NOMO-1 treated with dmso at 0.1 percent for 144 hours (cell line): ENCODE measurements around the gene PRKACB.
A peak's percentile ranks its signal among the peaks of the same experiment; 100 is the strongest.
"Not testable (repeated sequence)": the region's sequence is repeated elsewhere in the genome, so short reads cannot be mapped to it uniquely, and the experiment has no call there.

Experiments
- DNase-seq: peaks from one replicate; lab custom pipeline; 2025; ENCODE audit not compliant: unreplicated experiment; lab: John Stamatoyannopoulos, UW

Gene PRKACB

GRCh38 chr1:84143796-84144565 lies at the start of gene PRKACB:
PRKACB (plus strand) TSS chr1:84144271; CDS start chr1:84144362, 91 bp downstream.
- DNase-seq = peak; percentile 29

DNA sequence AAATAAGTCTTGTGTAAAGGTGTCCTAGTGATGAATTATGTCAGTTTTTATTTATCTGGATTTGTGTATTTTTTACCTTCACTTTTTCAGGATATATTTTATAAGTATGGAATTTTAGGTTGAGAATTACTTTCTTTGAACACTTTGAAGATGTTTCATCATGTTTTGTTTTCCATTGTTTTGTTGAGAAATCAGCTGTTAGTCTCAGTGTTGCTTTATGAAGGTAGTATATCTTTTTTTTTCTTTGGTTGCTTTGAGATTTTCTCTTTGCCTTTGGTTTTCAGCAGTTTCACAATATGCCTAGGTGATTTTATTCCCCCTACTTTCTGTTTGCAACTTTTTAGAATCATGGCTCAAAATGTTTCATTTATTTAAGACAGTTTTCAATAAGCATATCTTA lies 48.8 kb upstream of the PRKACB start:
- no peak for DNase-seq

GRCh38 chr1:84096176-84096575 lies 47.9 kb upstream of the PRKACB start:
- DNase-seq = no peak

DNA sequence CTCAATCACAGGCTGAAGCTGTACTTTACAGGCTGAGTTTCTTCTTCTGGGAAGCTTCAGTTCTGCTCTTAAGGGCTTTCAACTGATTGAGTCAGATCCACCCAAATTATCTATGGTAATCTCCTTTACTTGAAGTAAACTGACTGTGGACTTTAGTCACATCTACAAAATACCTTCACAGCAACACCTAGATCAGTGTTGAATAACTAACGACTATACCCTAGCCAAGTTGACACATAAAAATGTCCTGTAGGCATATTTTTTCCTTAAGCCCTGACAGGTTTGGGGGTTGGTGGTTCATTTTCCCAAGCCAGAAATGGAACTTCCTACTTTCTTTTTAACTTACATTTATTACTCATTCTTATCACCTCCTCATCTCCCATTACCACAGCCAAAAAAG lies 42.9 kb upstream of the PRKACB start:
- no peak for DNase-seq

GRCh38 chr1:84103197-84103992 lies 40.7 kb upstream of the PRKACB start:
- peak; percentile 7 for DNase-seq

GRCh38 chr1:84107538-84107937 lies 36.5 kb upstream of the PRKACB start:
- not testable (repeated sequence) for DNase-seq

GRCh38 chr1:84107955-84108354 lies 36.1 kb upstream of the PRKACB start:
- DNase-seq = no peak

- no peak for DNase-seq
These were observed 35.0 kb upstream of the PRKACB start for GRCh38 chr1:84108900-84109578.

- DNase-seq = no peak
These were observed 33.4 kb upstream of the PRKACB start for GRCh38 chr1:84110629-84111028.

- DNase-seq = no peak
These were observed 27.5 kb upstream of the PRKACB start for GRCh38 chr1:84116558-84116957.

- DNase-seq = no peak
These were observed 26.2 kb upstream of the PRKACB start for GRCh38 chr1:84117868-84118267.

GRCh38 chr1:84121360-84121759 lies 22.7 kb upstream of the PRKACB start:
- no peak for DNase-seq

DNA sequence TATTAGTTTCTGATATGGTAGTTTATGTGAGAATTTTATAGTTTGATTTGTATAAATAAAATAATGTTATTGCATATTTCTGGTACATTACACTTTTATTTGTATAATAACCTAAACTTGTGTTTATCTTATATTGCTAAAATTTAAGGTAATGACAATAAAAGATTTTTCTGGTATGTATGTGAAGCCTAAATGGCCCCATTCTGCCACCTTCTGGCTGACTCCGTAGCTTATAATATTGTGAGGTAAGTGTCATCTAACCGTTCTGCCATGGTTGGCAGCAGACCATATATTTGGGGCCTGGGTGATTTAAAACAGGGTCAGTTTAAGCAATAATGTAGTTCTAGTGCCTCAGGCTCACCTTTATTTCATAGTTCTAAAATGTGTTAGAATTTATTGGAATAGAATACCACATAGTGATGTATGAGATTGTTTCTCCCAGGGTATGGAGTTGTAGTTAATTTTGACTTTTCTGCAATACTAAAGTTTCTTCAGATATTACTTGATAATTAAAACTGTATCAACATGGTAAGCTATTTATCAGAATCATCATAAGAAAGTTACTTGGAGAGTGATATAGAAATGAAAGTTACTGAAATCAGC lies 21.2 kb upstream of the PRKACB start:
- no peak for DNase-seq

- DNase-seq = no peak
These were observed 10.6 kb upstream of the PRKACB start for GRCh38 chr1:84133479-84133878.

DNA sequence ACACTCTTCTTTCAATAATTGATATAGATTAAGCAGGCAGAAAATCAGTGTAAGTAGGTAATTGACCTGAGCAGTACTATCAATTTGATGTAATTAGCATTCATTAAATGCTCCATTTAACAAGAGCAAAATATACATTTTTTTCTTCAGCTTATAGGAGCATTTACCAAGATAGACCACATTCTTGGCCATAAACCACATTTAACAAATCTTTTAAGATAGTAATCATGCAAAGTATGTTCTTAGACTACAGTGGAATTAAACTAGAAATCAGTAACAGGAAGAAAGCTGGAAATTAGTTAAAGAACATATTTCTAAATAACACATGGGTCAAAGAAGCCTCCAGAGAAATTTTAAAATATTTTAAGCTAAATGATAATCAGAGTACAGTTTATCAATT lies 8.7 kb upstream of the PRKACB start:
- DNase-seq = no peak

DNA sequence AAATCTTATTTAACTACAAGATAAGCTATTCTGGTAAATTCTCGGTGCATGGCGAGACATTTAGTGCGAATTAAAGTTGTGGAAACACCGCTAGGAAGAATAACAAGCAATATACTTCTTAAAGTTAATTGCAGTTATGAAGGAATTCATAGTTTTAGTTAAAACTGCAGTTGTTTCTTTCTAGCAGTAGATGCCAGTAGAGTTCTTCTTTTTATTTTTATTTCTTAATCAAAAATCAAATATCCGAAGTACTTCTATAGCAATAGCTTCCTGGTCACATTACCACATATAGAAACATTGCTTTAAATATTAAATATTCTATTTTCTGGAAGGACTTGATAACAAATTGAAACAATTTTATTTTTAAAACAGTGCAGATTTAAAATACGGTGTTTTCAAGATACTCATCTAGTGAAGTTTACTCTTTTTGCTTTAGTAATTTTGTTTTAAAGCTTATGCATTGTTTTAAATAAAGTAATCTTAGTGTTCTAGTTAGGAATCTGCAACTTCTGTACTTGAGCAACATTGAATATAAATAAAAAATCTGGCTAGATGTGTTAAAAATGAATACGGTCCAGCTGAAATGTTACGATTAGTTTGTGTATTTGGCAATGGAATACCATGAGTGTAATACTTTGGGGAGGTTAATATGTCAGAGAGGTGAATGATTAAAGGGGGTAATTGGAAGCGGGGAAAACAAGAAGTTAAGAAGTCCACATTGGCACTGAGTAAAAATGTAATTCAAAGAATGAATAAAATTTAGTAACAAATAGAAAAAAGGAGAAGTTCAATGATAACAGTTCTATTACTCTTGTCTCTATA lies 2.7 kb upstream of the PRKACB start:
- DNase-seq = no peak

DNA sequence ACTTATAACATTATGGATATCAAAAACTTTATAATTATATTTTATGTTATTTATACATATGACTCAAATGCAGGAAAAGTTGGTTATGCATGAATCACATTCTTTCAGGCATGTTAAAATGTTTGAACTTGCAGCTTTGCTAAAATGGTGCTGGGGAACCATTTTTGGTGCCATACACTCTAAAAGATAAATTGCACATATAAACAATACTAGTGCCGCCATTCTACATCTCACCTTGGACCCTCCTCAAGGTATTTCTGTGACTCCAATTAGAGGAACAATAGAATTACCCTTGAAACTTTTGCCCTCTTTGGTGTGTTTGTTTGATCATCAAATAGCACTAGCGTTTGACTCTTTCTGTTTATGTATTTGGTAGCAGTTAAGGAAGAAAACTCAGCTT lies 997 bp downstream of the PRKACB start:
- DNase-seq = no peak

DNA sequence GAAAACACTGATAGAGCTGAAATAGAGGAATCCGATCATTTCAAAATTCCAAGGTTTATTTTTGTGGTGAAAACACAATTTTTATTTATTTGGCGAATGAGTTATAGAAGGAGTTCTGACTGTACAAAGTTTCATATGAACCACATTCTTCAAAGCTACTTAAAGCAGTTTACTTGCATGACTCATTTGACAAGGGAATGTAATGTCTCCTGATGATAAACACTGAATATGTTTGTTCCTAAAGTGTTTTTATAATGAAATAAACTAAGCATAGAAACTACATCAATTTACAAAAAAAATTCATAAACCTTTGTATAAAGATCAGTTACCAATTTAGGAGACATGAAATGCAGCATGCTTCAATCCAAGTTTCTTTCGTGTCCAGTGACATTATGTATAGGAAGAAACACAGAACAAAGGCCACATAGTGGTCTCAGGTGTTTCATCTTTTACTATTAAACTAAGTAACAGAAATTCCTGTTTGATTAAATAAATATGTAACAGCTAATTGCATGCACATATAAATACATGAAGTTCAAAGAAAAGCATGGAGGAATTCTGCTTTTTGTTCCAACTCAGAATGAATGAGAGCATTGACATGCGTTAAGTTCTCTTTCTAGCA lies 2.5 kb downstream of the PRKACB start:
- no peak for DNase-seq

DNA sequence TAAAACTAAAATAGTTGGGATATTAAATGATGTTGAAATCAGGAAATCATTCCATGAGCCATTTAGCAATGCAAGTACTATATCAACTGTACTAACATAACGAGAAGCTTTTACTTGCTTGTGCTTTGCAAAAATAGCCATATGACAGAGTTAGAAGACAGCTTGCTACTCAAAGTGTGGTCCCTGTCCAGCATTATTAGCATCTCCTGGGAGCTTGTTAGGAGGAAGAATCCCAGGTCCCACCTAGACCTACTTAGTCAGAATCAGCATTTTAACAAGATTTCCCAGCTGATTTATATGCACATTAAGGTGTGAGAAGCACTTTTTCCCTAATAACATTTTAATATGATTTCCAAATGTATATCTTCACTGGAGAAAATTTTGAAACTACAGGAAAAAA lies 4.7 kb downstream of the PRKACB start:
- no peak for DNase-seq

GRCh38 chr1:84152649-84153056 lies 8.6 kb downstream of the PRKACB start:
- DNase-seq = no peak
